C4-2B (cell line): ENCODE data around the gene AGFG2.

Experiments
- CTCF ChIP-seq: fragments of 450-650 bp; conservative IDR thresholded peaks from 2 replicates; pipeline ENCODE4 v1.5.1; 2017; ENCODE audit warnings: mild to moderate bottlenecking
- ZFX ChIP-seq: fragments of 450-650 bp; IDR thresholded peaks from 2 replicates; pipeline ENCODE4 v1.6.1; 2017

- TF ChIP-seq CTCF (no peak), ZFX (no peak)
Observed at GRCh38 chr7:100586266-100587025, 47.4 kb downstream of the AGFG2 start, which contains the start of gene FBXO24.
